Measurements from ENCODE around the gene TBC1D10B.
"Not testable (repeated sequence)": the region's sequence is repeated elsewhere in the genome, so short reads cannot be mapped to it uniquely, and the experiment has no call there.

Gene TBC1D10B

GRCh38 chr16:30318647-30319046, 51.6 kb downstream of the TBC1D10B start:
- not testable (repeated sequence) for DNase-seq

GRCh38 chr16:30310937-30311336, 59.4 kb downstream of the TBC1D10B start:
- not testable (repeated sequence) for DNase-seq

DNA sequence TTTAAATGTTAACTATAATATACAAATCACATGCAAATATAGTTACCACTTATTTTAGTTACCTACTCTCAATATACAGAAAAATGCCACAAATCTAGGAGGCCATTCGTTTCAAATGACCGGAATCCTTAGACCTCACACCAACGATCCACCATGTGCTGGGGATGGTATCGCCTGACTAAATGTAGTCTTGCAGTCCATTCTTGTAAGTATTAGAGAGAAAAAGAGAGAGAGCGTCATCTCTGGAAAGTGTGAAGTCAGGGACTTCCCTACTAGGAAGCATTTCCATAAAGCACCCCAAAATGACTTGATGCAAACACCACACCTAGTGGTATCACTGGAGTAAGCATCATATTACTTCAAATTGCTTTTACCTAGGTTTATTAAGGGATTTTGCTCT, 61.0 kb downstream of the TBC1D10B start:
- not testable (repeated sequence) for DNase-seq

All from effector CD4-positive, alpha-beta T cell (primary cell).